GM06990 (cell line): ENCODE results near the gene TNC.

Experiments used
- DNase-seq: peaks from one replicate; pipeline ENCODE4 v3.0.0-alpha.2; 2011; ENCODE audit not compliant: insufficient read length; ENCODE audit errors: extremely low read depth
- H3K27me3 ChIP-seq: replicated peaks from 2 replicates; pipeline ENCODE4 v1.6.0; 2011; ENCODE audit warnings: low read length; ENCODE audit not compliant: control insufficient read depth, insufficient read depth
- H3K36me3 ChIP-seq: 2 replicates; pipeline ENCODE4 v1.5.1; 2011; ENCODE audit warnings: low read length; ENCODE audit not compliant: control insufficient read depth, insufficient read depth
- H3K4me3 ChIP-seq: replicated peaks from 2 replicates; pipeline ENCODE4 v1.5.1; 2011; ENCODE audit warnings: low read depth, mild to moderate bottlenecking, control low read depth, low read length
- CTCF ChIP-seq: IDR thresholded peaks from 2 replicates; pipeline ENCODE4 v1.5.1; 2011; ENCODE audit warnings: low read length, control low read depth, mild to moderate bottlenecking, inconsistent platforms; ENCODE audit not compliant: insufficient read depth, poor library complexity, severe bottlenecking

The TNC gene

GRCh38 chr9:115004545-115004944, 113.4 kb downstream of the TNC start:
- Histone ChIP-seq H3K36me3 (no peaks in the 10 kb centered on the region), H3K4me3 (no peak overlapping the region), H3K27me3 (0 out of 2 replicates have a peak, but pooled peaks cover 1% of the 10 kb centered on the region)
- no peak for DNase-seq
- TF ChIP-seq CTCF: no peak

GRCh38 chr9:115002371-115003120, 115.4 kb downstream of the TNC start:
- Histone ChIP-seq H3K4me3 (no peak overlapping the region), H3K27me3 (0 out of 2 replicates have a peak, but pooled peaks cover 1% of the 10 kb centered on the region), H3K36me3 (no peaks in the 10 kb centered on the region)
- no peak for DNase-seq
- TF ChIP-seq CTCF: no peak

GRCh38 chr9:115000217-115000639, 117.7 kb downstream of the TNC start:
- no peak for DNase-seq
- Histone ChIP-seq H3K4me3 (no peak overlapping the region), H3K36me3 (no peaks in the 10 kb centered on the region), H3K27me3 (0 out of 2 replicates have a peak, but pooled peaks cover 1% of the 10 kb centered on the region)
- TF ChIP-seq CTCF: no peak

- Histone ChIP-seq H3K27me3 (peaks cover 1% of the 10 kb centered on the region; the same call in 1 of the 2 replicates), H3K36me3 (no peaks in the 10 kb centered on the region), H3K4me3 (no peak overlapping the region)
- no peak for TF ChIP-seq CTCF
- no peak for DNase-seq
Observed at GRCh38 chr9:114998326-114998725, 119.6 kb downstream of the TNC start.

GRCh38 chr9:114995681-114996221, 122.2 kb downstream of the TNC start:
- no peaks in the 10 kb centered on the region; the same call in none of the 2 replicates for H3K27me3 ChIP-seq
- no peaks in the 10 kb centered on the region for H3K36me3 ChIP-seq
- DNase-seq: no peak
- no peak for TF ChIP-seq CTCF
- H3K4me3 ChIP-seq: no peak overlapping the region
